Skeletal muscle cell (primary cell): ENCODE results near the gene RPL15.
A peak's percentile ranks its signal among the peaks of the same experiment; 100 is the strongest.

Experiments
- DNase-seq: peaks from one replicate; pipeline ENCODE4 v3.0.0-alpha.2; 2010; ENCODE audit warnings: low read depth
- H3K4me3 ChIP-seq: 2 replicates; pipeline ENCODE4 v1.5.1; 2011; ENCODE audit warnings: low read depth, mild to moderate bottlenecking, control low read depth, low read length, moderate library complexity

The RPL15 gene

GRCh38 chr3:23923786-23924185 lies 6.9 kb downstream of the RPL15 start:
- DNase-seq, result peak; percentile 70
- no peak overlapping the region for H3K4me3 ChIP-seq

- DNase-seq, result no peak
- H3K4me3 ChIP-seq, result no peak overlapping the region
Measured at GRCh38 chr3:23926246-23926645, 9.3 kb downstream of the RPL15 start.

- no peak for DNase-seq
- H3K4me3 ChIP-seq, result no peak overlapping the region
Measured at GRCh38 chr3:23926736-23927135, 9.8 kb downstream of the RPL15 start.

GRCh38 chr3:23928524-23928923 lies 11.6 kb downstream of the RPL15 start:
- no peak for DNase-seq
- H3K4me3 ChIP-seq, result no peak overlapping the region

DNA sequence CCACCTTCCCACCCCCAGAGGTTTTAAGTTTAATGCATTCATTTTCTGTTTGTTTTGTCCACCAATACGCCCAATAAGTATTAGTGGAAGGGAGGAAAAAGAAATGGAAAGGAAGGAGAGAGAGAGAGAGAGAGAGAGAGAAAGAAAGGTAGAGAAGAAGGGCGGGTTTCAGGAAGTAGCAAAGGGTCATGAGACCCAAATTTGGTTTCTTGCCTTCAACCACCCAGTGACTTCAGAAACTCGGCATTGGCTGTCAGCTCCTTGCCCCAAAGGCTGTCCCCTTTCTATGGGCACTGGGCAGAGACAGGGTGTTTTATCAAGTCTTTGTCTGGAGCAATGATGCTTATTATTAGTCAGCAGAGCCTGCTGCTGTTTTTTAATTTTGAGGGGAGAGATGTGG lies 14.7 kb downstream of the RPL15 start:
- no peak overlapping the region for H3K4me3 ChIP-seq
- no peak for DNase-seq

- H3K4me3 ChIP-seq, result no peak overlapping the region
- DNase-seq, result no peak
Measured at GRCh38 chr3:23932571-23932970, 15.6 kb downstream of the RPL15 start.

GRCh38 chr3:23934253-23934652 lies 17.3 kb downstream of the RPL15 start:
- no peak for DNase-seq
- H3K4me3 ChIP-seq, result no peak overlapping the region

DNA sequence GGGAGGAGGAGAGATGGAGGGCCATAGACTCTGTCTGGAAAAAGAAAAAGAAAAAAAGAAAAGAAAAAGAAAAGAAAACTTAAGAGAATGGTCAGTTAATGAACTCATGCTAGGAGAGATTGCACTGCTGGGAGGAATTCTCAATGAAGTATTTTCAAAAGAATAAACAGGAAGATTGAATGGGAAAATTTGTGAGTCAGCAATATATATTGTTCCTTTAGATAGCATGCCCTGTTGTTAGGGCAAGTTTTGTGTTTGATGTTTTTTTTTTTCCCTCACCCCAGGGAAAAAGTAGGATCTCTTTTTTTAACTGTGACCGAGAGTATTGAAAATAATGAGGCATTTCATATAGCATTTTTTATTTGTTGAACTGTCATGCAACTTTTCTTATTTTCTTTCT lies 20.4 kb downstream of the RPL15 start:
- no peak for DNase-seq
- no peak overlapping the region for H3K4me3 ChIP-seq

GRCh38 chr3:23938688-23939087 lies 21.8 kb downstream of the RPL15 start:
- no peak overlapping the region for H3K4me3 ChIP-seq
- no peak for DNase-seq

DNA sequence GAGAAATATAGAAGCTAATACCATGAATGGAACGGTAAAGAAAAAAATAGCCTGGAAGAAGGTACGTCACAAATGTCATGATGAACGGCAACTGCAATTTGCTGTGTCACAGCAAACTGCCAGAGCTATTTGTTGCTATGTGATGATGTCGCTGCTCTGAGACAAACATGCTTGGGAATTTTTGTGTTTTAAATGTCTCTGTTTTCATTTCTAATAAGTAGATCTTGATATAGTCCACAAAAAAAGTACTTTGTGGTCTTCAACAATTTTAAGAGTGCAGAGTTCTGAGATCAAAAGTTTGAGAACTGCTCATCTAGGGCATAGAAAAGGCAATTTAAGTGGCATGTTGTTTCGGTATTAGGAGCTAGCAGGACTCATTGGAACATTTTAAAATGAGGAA lies 23.8 kb downstream of the RPL15 start:
- no peak for DNase-seq
- no peak overlapping the region for H3K4me3 ChIP-seq

DNA sequence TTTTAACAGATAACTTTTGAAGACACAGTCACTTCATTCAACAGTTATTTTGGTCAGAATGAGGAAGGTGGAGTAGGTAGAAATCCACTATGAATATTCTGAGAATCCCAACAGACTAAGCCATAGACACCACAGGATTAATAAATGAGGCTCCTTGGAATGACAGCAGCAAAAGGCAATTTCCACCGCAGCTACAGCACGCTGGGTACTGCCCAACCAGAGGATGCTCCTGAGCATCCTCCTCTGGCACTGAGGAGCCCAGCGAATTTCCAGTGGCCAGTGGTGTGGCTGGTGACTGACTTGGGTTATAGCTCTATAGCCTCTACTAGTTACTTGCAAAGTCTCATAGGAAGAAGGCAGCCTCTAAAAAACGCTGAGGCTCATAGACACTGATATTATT lies 24.5 kb downstream of the RPL15 start:
- H3K4me3 ChIP-seq, result no peak overlapping the region
- DNase-seq, result no peak

DNA sequence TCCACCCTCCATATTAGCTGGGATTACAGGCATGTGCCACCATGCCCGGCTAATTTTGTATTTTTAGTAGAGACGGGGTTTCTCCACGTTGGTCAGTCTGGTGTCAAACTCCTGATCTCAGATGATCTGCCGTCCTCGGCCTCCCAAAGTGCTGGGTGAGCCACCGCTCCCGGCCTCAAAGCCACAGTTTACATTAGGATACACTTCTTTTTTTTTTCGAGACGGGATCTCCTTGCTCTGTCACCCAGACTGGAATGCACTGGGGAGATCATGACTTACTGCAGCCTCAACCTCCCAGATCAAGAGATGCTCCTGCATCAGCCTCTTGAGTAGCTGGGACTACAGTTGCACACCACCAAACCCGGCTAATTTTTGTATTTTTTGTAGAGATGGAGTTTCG lies 25.6 kb downstream of the RPL15 start:
- DNase-seq, result no peak
- no peak overlapping the region for H3K4me3 ChIP-seq

DNA sequence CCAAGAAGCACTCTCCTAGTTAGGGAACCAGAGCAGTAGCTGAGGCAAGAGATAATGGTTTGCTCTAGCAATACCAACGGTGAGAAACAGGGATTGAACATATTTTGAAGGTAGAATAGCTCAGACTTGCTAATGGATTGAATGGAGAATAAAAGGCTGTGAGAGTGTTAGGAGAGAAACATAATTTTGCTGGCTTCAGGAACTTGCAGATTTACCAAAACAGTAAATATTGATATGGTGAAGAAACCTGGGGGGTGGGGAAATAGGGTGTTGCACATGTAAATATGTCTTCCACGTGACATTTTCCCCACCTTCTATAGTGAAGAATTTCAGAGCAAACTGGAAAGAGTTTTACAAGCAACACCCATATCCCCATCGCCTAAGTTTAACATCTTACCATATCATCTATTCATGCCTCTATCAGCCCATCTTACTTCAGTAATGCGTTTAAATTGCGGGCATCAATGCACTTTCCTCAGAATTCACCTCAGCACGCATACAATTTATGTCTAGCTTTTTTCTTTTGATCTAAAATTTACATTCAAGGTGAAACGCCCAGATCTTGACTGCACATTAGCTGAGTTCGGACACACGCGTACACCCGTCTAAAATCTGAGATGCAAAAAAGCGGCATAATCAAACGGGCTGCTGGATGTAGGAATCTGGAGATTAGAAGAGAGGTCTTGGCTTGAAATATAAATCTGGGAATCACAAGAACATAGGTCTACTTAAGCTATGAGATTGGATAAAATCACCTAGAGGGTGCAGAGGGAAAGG lies 27.3 kb downstream of the RPL15 start:
- peak overlapping the region; percentile 78 for H3K4me3 ChIP-seq

DNA sequence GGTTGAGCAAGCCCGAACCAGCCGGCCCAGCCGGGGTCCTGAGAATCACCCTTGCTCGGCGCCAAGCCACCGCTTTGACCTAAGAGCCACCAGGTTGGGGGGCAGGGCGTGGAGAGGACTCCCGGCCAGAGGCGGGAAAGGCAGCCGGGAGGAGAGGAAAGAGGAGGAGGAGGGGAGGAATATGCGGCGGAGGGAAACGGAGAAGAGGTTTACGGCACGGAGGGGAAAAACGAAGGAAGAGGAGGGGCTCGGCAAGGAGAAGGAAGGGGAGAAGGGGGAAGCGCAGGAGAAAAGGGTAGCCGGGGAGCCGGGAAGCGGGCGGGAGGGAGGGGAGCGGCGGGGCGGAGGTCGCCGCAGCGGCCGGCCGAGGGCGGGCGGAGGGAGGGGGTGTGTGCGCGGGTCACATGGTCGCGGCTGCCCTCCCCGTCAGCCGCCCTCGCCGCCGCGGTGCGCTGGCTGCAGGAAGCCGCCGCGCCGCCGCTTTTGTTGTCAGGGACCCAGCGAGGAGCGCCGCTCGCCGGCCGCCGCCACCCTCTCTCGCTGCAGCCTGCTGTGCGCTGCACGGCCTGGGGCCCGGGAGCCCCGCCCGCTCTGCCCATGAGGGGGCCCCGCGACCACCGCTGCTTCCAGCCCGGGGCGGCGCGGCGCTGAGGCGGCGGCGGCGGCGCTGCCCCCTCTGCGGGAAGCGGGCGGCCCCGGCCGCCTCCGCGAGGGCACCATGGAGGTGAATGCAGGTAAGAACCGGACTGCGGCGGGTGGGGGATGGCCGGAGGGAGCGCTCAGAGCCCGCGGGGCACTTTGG lies 28.1 kb downstream of the RPL15 start, which contains the start of gene NR1D2:
NR1D2 (plus strand) TSS at position 426 of the 802 bp plus-strand sequence; CDS start at position 719, 293 bp downstream.
- H3K4me3 ChIP-seq, result peak within 1 kb of the TSS; percentile 78
- DNase-seq, result no peak

More for the DNA sequence above, 27.3 kb downstream of the RPL15 start:
- DNase-seq, result no peak

DNA sequence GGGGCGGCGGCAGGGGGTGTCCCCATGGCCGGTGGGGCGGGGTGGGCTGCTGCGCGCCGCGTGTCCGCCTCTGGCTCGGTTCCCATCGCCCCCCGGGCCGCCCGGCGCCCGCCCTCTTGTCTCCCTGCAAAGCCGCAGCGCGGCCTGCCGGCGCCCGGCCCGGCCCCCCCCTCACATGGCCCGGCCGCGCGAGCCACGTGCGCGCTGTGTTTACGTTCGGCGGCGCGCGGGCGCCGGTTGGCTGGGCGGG lies 28.7 kb downstream of the RPL15 start:
- DNase-seq, result no peak
- peak overlapping the region; percentile 78 for H3K4me3 ChIP-seq

GRCh38 chr3:23945913-23946687 lies 29.2 kb downstream of the RPL15 start:
- peak overlapping the region; percentile 78 for H3K4me3 ChIP-seq
- DNase-seq, result peak; percentile 87

DNA sequence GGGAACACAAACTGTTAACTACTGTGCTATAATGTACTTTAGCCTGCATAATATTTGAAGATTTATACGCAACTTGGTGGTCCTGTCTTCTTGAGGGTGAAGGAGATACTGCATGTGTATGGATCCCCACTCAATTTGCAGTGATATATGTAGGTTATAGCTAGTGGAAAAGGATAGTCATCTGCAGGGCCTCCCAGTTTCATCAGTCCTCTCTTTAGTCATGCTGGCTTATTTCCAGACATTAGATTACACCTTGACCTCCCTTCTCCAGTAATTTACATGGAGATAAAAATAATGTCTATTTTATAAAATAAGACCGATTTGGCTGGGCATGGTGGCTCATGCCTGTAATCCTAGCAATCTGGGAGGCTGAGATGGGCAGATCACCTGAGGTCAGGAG lies 31.8 kb downstream of the RPL15 start:
- DNase-seq, result no peak
- H3K4me3 ChIP-seq, result no peak overlapping the region

DNA sequence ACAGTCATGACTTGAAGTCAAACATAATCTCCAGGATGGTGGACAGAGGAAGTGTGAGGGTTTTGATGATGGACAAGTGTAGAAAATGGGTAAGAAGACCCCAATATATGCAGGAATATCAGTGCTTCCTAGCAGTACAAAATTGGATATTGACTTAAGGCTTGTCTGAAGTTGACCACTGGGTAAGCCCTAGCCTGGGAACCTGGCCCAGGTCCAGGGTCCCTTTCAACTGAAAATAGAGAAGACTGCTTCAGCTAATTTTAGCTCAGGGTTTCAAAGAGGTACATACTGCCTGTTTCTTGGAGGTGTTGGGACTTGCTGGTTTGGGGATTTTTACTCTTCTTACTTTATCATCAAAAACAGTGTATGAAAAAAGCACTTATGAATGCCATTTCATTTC lies 32.9 kb downstream of the RPL15 start:
- no peak overlapping the region for H3K4me3 ChIP-seq

GRCh38 chr3:23950293-23950692 lies 33.4 kb downstream of the RPL15 start:
- H3K4me3 ChIP-seq, result no peak overlapping the region
- no peak for DNase-seq

More for the DNA sequence above, 32.9 kb downstream of the RPL15 start:
- no peak for DNase-seq

- no peak for DNase-seq
- H3K4me3 ChIP-seq, result no peak overlapping the region
Measured at GRCh38 chr3:23952646-23953045, 35.7 kb downstream of the RPL15 start.
